ENCODE measurements around the gene GNAZ. TPM values are rescaled to one million over a fixed set of nuclear protein-coding genes. Genes with fewer than 3 reads are reported as not detected.

The GNAZ gene
- total and polyA plus RNA-seq, 4 donors: 0.21 to 2.2 (median 0.38) TPM

DNA sequence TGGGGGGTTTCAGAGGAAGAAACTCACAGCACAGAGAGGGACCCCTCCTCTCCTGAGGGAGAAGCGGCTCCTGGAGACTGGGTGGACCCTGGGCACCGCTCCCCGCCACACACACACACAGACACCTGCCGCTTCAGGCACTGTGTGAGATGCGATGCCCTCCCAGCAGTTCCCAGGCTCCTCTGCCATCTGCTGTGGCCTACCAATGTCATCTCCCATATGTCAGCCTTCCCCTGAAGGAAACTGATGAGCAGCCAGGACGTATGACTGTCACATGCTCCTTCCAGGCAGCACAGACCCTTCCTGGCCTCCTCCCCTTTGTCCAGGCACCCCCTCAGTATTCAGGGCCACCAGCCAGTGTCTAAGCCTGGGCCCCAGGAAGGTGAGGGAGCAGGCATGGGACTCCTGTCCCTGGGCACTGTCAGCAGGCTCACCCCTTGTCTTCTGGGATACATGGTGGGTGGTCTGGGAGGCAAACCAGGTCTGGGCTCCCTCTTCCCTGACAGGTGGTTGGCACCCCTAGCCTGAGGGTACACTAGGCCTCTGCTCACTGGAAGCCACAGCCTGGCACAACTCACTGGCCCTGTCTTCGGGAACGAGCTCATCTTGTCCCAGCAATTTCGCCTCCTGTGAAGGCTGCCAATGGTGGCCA is 98.2 kb downstream of the GNAZ start (continued):
- TF ChIP-seq ZBTB33 (IDR thresholded peaks at IDR 0.05) (no peak), JUND (IDR thresholded peaks at IDR 0.05) (no peak)
- TF ChIP-seq, protein P1, sequence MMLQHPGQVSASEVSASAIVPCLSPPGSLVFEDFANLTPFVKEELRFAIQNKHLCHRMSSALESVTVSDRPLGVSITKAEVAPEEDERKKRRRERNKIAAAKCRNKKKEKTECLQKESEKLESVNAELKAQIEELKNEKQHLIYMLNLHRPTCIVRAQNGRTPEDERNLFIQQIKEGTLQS (IDR thresholded peaks at IDR 0.05): no peak

GRCh38 chr22:23169043-23169406 is 98.7 kb downstream of the GNAZ start:
- Histone ChIP-seq H3K27ac (ENCODE audit: low read depth in 1 of 2, low read length in 2 of 2) (no peak overlapping the region), H3K9ac (ENCODE audit: low read depth in 1 of 2, low read length in 2 of 2) (no peak overlapping the region), H3K4me1 (ENCODE audit: control insufficient read depth in 4 of 4, insufficient read depth in 4 of 4, low read length in 3 of 4) (peaks cover 2 to 17% (median 14%) of the 10 kb centered on the region in 4 donors), H3K36me3 (ENCODE audit: control insufficient read depth in 4 of 4, insufficient read depth in 3 of 4, low read depth in 1 of 4, low read length in 3 of 4) (no peaks in the 10 kb centered on the region), H3K9me3 (ENCODE audit: control insufficient read depth in 4 of 4, low read length in 3 of 4) (no peaks in the 10 kb centered on the region), H3K27me3 (ENCODE audit: control insufficient read depth in 4 of 4, insufficient read depth in 4 of 4, low read length in 3 of 4) (no peaks in the 10 kb centered on the region), H3K4me3 (ENCODE audit: low read depth in 1 of 3, low read length in 3 of 3) (no peak overlapping the region)
- DNase-seq (ENCODE audit: low spot score): no peak
- TF ChIP-seq JUND (IDR thresholded peaks at IDR 0.05) (no peak), RXRA (IDR thresholded peaks at IDR 0.05) (no peak), TAF1 (conservative IDR thresholded peaks at IDR 0.05) (no peak)
- TF ChIP-seq, protein P2, sequence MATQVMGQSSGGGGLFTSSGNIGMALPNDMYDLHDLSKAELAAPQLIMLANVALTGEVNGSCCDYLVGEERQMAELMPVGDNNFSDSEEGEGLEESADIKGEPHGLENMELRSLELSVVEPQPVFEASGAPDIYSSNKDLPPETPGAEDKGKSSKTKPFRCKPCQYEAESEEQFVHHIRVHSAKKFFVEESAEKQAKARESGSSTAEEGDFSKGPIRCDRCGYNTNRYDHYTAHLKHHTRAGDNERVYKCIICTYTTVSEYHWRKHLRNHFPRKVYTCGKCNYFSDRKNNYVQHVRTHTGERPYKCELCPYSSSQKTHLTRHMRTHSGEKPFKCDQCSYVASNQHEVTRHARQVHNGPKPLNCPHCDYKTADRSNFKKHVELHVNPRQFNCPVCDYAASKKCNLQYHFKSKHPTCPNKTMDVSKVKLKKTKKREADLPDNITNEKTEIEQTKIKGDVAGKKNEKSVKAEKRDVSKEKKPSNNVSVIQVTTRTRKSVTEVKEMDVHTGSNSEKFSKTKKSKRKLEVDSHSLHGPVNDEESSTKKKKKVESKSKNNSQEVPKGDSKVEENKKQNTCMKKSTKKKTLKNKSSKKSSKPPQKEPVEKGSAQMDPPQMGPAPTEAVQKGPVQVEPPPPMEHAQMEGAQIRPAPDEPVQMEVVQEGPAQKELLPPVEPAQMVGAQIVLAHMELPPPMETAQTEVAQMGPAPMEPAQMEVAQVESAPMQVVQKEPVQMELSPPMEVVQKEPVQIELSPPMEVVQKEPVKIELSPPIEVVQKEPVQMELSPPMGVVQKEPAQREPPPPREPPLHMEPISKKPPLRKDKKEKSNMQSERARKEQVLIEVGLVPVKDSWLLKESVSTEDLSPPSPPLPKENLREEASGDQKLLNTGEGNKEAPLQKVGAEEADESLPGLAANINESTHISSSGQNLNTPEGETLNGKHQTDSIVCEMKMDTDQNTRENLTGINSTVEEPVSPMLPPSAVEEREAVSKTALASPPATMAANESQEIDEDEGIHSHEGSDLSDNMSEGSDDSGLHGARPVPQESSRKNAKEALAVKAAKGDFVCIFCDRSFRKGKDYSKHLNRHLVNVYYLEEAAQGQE (IDR thresholded peaks at IDR 0.05): no peak
- TF ChIP-seq, protein P1 (IDR thresholded peaks at IDR 0.05): no peak
- TF ChIP-seq, protein P3, sequence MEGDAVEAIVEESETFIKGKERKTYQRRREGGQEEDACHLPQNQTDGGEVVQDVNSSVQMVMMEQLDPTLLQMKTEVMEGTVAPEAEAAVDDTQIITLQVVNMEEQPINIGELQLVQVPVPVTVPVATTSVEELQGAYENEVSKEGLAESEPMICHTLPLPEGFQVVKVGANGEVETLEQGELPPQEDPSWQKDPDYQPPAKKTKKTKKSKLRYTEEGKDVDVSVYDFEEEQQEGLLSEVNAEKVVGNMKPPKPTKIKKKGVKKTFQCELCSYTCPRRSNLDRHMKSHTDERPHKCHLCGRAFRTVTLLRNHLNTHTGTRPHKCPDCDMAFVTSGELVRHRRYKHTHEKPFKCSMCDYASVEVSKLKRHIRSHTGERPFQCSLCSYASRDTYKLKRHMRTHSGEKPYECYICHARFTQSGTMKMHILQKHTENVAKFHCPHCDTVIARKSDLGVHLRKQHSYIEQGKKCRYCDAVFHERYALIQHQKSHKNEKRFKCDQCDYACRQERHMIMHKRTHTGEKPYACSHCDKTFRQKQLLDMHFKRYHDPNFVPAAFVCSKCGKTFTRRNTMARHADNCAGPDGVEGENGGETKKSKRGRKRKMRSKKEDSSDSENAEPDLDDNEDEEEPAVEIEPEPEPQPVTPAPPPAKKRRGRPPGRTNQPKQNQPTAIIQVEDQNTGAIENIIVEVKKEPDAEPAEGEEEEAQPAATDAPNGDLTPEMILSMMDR (IDR thresholded peaks at IDR 0.05; ENCODE audit: low read depth, low read length, missing input control): no peak
- 92% methylated on average over 4 of the region's 4 CpGs for WGBS

Small RNAs within 50 kb of the gene (small RNA-seq; reads per million reads assigned to genes)
- gene RF00017: not detected
- gene RF00066: not detected

Other genes starting within 250 kb of the GNAZ start
- gene IGLL5, start 182.7 kb upstream of the GNAZ start, total RNA-seq: 1 to 10 TPM; 1.3 to 1.9 TPM
- 10 to 100 TPM in 1 of 2 donors, 1 to 10 TPM in 1; 5.0 to 13.4 TPM for gene IGLL5, start 182.7 kb upstream of the GNAZ start, polyA plus RNA-seq
- gene RSPH14, start 71.5 kb downstream of the GNAZ start, total RNA-seq: under 1 TPM in 1 of 2 donors, not detected in 1; 0.09 TPM
- not detected for gene RSPH14, start 71.5 kb downstream of the GNAZ start, polyA plus RNA-seq
- gene RAB36, start 75.0 kb downstream of the GNAZ start, total RNA-seq: under 1 TPM; 0.33 to 0.42 TPM
- gene RAB36, start 75.0 kb downstream of the GNAZ start, polyA plus RNA-seq: under 1 TPM; 0.22 to 0.56 TPM
- gene BCR, start 110.0 kb downstream of the GNAZ start, total RNA-seq: 10 to 100 TPM; 16.4 to 35.6 TPM
- 10 to 100 TPM in 1 of 2 donors, 1 to 10 TPM in 1; 7.4 to 20.2 TPM for gene BCR, start 110.0 kb downstream of the GNAZ start, polyA plus RNA-seq